ENCODE measurements around the gene DNAH7.

DNA sequence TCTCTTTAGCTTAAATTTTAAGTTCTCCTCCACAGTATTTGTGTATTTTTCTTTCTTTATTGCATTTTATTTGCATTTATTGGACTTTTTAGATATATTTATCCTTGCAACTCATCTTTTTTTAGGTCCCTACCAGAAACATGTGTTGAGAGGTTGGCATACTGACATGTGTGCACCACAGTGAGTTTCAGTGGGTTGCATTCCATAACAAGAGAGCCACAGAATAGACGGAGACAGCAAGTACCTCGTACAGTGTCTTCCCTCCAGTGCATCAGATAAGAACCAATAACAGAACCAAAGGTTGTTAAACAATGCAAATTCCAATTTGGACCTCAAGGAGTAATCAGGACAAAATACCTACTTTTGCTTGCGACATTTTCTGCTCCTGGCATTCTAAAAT is 111.9 kb downstream of the DNAH7 start:
- TF ChIP-seq GATA2 (IDR thresholded peaks at IDR 0.05; ENCODE audit: low read depth, low read length) (no peak), GATA3 (IDR thresholded peaks at IDR 0.05; ENCODE audit: low read depth, low read length) (no peak)
